H1 (cell line): ENCODE measurements around the gene APOBR.
"Not testable (repeated sequence)": the region's sequence is repeated elsewhere in the genome, so short reads cannot be mapped to it uniquely, and the experiment has no call there.

Experiments
- ATF2 ChIP-seq: IDR thresholded peaks from 2 replicates; pipeline ENCODE4 v1.6.1; 2012; ENCODE audit warnings: low read length, inconsistent platforms
- BACH1 ChIP-seq: IDR thresholded peaks from 2 replicates; pipeline ENCODE4 v1.6.1; 2012; ENCODE audit warnings: low read length, improper control_type of control experiment
- CTCF ChIP-seq, 3 experiments: IDR thresholded peaks; 1 replicate in 2 of 3; 2 replicates in 1 of 3; pipeline versions ENCODE4 v1.5.1 to v1.6.1; 2011; ENCODE audit warnings: low read length in 3 of 3, mild to moderate bottlenecking in 3 of 3, inconsistent platforms in 2 of 3, low read depth in 1 of 3, moderate library complexity in 1 of 3; ENCODE audit not compliant: insufficient read depth in 1 of 3; ENCODE audit errors: control extremely low read depth in 1 of 3
- MAX ChIP-seq: IDR thresholded peaks from 2 replicates; pipeline ENCODE4 v1.6.1; 2012; ENCODE audit warnings: inconsistent platforms
- SP1 ChIP-seq: IDR thresholded peaks from 2 replicates; pipeline ENCODE4 v1.6.1; 2011; ENCODE audit warnings: low read depth, low read length
- SRF ChIP-seq: IDR thresholded peaks from 2 replicates; pipeline ENCODE4 v1.6.1; 2011; ENCODE audit warnings: mild to moderate bottlenecking, low read depth, low read length, moderate library complexity
- TAF1 ChIP-seq: IDR thresholded peaks from 2 replicates; pipeline ENCODE4 v1.6.1; 2011; ENCODE audit warnings: mild to moderate bottlenecking, low read depth, low read length

- TF ChIP-seq CTCF (IDR thresholded peaks at IDR 0.05; ENCODE audit: control extremely low read depth in 1 of 3, insufficient read depth in 1 of 3, low read depth in 1 of 3, low read length in 3 of 3); BACH1; TAF1; MAX; SRF; ATF2; SP1: not testable (repeated sequence)
Measured at GRCh38 chr16:28483361-28483760, 11.1 kb upstream of the APOBR start.
